Stimulated activated CD8-positive, alpha-beta memory T cell treated with anti-CD3 and anti-CD28 coated beads, Interleukin-15, amount 100 ng/mL, for 4 hours (primary cell): ENCODE results near the gene TCF12.

Experiments used
- DNase-seq, 2 donors: peaks; one replicate each; pipeline ENCODE4 v3.0.0-alpha.2; 2020; ENCODE audit warnings: low read depth in 2 of 2

The TCF12 gene

GRCh38 chr15:57297163-57297593 is 378.7 kb downstream of the TCF12 start:
- no peak for DNase-seq

- DNase-seq, result no peak
Measured at GRCh38 chr15:57297630-57298029, 379.2 kb downstream of the TCF12 start.

GRCh38 chr15:57298204-57298603 is 379.8 kb downstream of the TCF12 start:
- DNase-seq, result no peak

GRCh38 chr15:57298843-57299550 is 380.6 kb downstream of the TCF12 start:
- no peak for DNase-seq

GRCh38 chr15:57301307-57301706 is 382.9 kb downstream of the TCF12 start:
- no peak for DNase-seq

- DNase-seq, result no peak
Measured at GRCh38 chr15:57302640-57303257, 384.3 kb downstream of the TCF12 start.

- DNase-seq, result no peak
Measured at GRCh38 chr15:57305009-57305408, 386.6 kb downstream of the TCF12 start.

GRCh38 chr15:57306161-57306943 is 387.9 kb downstream of the TCF12 start:
- peak; percentile 41 to 53 for DNase-seq

- DNase-seq, result no peak
Measured at GRCh38 chr15:57306944-57307411, 388.5 kb downstream of the TCF12 start.

- DNase-seq, result no peak
Measured at GRCh38 chr15:57307527-57308169, 389.2 kb downstream of the TCF12 start.

GRCh38 chr15:57308170-57308545 is 389.7 kb downstream of the TCF12 start:
- no peak for DNase-seq

- no peak for DNase-seq
Measured at GRCh38 chr15:57309856-57310760, 391.7 kb downstream of the TCF12 start.

- DNase-seq, result no peak
Measured at GRCh38 chr15:57310876-57311275, 392.4 kb downstream of the TCF12 start.

GRCh38 chr15:57312006-57312317 is 393.5 kb downstream of the TCF12 start:
- DNase-seq, result no peak

- no peak for DNase-seq
Measured at GRCh38 chr15:57312318-57313133, 394.1 kb downstream of the TCF12 start.

GRCh38 chr15:57313134-57313483 is 394.7 kb downstream of the TCF12 start:
- DNase-seq, result no peak

- no peak for DNase-seq
Measured at GRCh38 chr15:57314221-57314620, 395.8 kb downstream of the TCF12 start.

GRCh38 chr15:57316451-57316850 is 398.0 kb downstream of the TCF12 start:
- no peak for DNase-seq

- no peak for DNase-seq
Measured at GRCh38 chr15:57319226-57319918, 400.9 kb downstream of the TCF12 start.
